ENCODE data around the gene PGAP2. TPM values are rescaled to one million over a fixed set of nuclear protein-coding genes. Genes with fewer than 3 reads are reported as not detected.
"Not testable (repeated sequence)": the region's sequence is repeated elsewhere in the genome, so short reads cannot be mapped to it uniquely, and the experiment has no call there.

Gene PGAP2
- total RNA-seq, 3 donors from 2014 or later = 28.9 to 31.2 (median 29.0) TPM

- Mint-ChIP-seq H3K9me3 (no peaks in the 10 kb centered on the region), H3K4me3 (no peak overlapping the region), H3K36me3 (ENCODE audit: insufficient read depth) (no peaks in the 10 kb centered on the region), H3K4me1 (ENCODE audit: low read depth) (peaks cover 37% of the 10 kb centered on the region), H3K27me3 (ENCODE audit: low read depth) (no peaks in the 10 kb centered on the region)
- ATAC-seq (peak; percentile 52 to 69), DNase-seq (peak; percentile 42)
Measured at GRCh38 chr11:3849297-3849874, 41.0 kb downstream of the PGAP2 start.

DNA sequence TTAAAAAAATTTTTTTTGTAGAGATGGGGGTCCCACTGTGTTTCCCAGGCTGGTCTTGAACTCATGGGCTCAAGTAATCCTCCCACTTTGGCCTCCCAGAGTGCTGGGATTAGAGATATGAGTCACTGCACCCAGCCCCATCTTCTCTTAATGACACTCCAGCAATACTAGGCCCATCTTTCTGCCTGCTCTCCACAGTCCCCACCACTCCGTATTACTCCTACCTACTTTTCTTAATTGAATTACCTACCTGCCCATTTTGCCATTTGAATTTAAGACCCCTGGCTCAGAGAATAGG lies 45.1 kb downstream of the PGAP2 start:
- no peak overlapping the region for H3K4me3 Mint-ChIP-seq
- no peak for ATAC-seq
- H3K27me3 Mint-ChIP-seq (ENCODE audit: low read depth) = no peaks in the 10 kb centered on the region
- peaks cover 51% of the 10 kb centered on the region for H3K4me1 Mint-ChIP-seq (ENCODE audit: low read depth)
- no peaks in the 10 kb centered on the region for H3K9me3 Mint-ChIP-seq
- DNase-seq = no peak
- H3K36me3 Mint-ChIP-seq (ENCODE audit: insufficient read depth) = no peaks in the 10 kb centered on the region

GRCh38 chr11:3853899-3854659 lies 45.7 kb downstream of the PGAP2 start:
- Mint-ChIP-seq H3K4me3 (peak overlapping the region; percentile 89), H3K9me3 (no peaks in the 10 kb centered on the region), H3K27me3 (ENCODE audit: low read depth) (no peaks in the 10 kb centered on the region), H3K4me1 (ENCODE audit: low read depth) (peaks cover 55% of the 10 kb centered on the region), H3K36me3 (ENCODE audit: insufficient read depth) (no peaks in the 10 kb centered on the region)
- peak; percentile 56 for ATAC-seq
- peak; percentile 56 for DNase-seq

GRCh38 chr11:3854660-3854976 lies 46.3 kb downstream of the PGAP2 start:
- Mint-ChIP-seq H3K4me3 (peak overlapping the region; percentile 89), H3K9me3 (no peaks in the 10 kb centered on the region), H3K36me3 (ENCODE audit: insufficient read depth) (no peaks in the 10 kb centered on the region), H3K27me3 (ENCODE audit: low read depth) (no peaks in the 10 kb centered on the region), H3K4me1 (ENCODE audit: low read depth) (peaks cover 55% of the 10 kb centered on the region)
- ATAC-seq (no peak), DNase-seq (no peak)

DNA sequence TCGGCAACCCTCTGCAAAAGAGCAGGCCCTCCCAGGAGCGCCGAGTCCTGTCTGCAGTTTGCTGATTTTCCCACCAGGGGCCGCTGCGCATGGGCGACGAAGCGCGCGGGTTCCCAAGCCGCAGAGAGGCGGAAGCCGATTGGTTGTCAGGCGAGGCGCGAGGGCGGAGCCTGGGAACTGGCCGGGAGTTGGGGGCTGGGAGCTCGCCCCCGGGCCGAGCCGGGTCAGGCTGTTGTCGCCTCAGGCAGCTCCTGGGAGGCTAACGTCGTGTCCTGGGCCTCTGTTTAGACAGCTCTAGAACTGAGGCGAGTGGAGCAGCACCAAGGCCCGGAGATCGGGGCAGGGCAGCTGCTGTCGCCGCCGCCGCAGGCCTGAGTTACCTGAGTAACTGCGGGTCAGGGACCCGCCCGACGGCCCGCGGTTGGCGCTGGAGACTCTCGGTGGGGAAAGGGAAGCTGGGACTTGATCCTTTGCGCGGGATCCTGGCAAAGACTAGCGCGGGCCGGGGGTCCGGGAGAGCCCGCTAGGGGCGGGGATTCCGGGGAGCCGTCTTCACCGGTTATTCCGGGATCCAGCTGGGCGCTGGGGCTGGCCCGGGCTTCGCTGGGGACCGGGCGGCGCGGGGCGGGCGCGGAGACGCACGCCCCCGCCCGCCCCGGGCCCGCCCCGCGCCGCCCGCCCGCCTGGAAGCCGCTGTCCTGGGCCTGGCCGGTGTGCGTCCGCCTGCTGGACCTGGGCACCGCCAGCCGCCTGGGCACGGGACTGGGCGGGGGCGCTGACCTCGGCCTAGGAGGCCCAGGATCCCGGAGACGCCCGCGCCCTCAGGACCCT lies 46.8 kb downstream of the PGAP2 start, which contains the start of gene STIM1:
STIM1 (plus strand) TSS at position 688 of the 831 bp plus-strand sequence. CDS start 607 bp downstream, outside the sequence.
- H3K4me3 Mint-ChIP-seq = peak within 1 kb of the TSS; percentile 97
- H3K36me3 Mint-ChIP-seq (ENCODE audit: insufficient read depth) = no peaks in the 10 kb centered on the region
- ATAC-seq = peak; percentile 81 to 82
- H3K4me1 Mint-ChIP-seq (ENCODE audit: low read depth) = peaks cover 60% of the 10 kb centered on the region
- H3K9me3 Mint-ChIP-seq = no peaks in the 10 kb centered on the region
- no peaks in the 10 kb centered on the region for H3K27me3 Mint-ChIP-seq (ENCODE audit: low read depth)
- peak; percentile 98 for DNase-seq

GRCh38 chr11:3855808-3856491 lies 47.6 kb downstream of the PGAP2 start:
- no peaks in the 10 kb centered on the region for H3K27me3 Mint-ChIP-seq (ENCODE audit: low read depth)
- peak; percentile 3 to 6 for ATAC-seq
- peak overlapping the region; percentile 97 for H3K4me3 Mint-ChIP-seq
- H3K4me1 Mint-ChIP-seq (ENCODE audit: low read depth) = peaks cover 68% of the 10 kb centered on the region
- no peaks in the 10 kb centered on the region for H3K36me3 Mint-ChIP-seq (ENCODE audit: insufficient read depth)
- no peaks in the 10 kb centered on the region for H3K9me3 Mint-ChIP-seq
- peak; percentile 19 for DNase-seq

DNA sequence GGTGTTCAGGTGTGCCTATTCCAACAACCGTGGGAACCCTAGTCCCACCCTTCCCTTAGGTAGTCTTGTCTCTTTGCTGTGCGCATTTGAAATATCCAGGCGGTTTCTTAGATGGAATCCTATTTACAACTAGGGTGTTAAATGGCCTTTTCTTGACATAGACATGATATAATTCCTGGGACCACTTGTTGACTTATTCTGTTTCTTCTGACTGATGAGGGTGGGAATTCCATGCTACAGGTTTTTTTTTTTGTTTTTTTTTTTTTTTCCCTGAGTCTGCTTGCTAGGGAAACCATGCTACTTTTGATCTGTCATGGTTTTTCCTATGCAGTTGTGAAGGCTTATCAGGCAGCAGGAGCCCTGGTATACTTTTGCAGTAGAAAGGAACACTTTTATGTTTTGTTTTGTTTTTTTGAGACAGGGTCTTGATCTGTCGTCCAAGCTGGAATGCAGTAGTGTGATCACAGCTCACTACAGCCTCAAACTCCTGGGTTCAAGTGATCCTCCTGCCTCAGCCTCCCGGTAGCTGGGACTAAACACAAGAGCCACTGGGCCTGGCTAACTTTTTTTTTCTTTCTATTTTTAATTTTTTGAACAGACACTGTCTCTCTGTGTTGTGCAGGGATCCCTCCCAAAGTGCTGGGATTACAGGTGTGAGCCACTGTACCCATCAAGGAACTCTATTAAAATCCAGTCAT lies 48.6 kb downstream of the PGAP2 start:
- no peaks in the 10 kb centered on the region for H3K9me3 Mint-ChIP-seq
- peaks cover 76% of the 10 kb centered on the region for H3K4me1 Mint-ChIP-seq (ENCODE audit: low read depth)
- DNase-seq = no peak
- peak overlapping the region; percentile 97 for H3K4me3 Mint-ChIP-seq
- no peaks in the 10 kb centered on the region for H3K27me3 Mint-ChIP-seq (ENCODE audit: low read depth)
- H3K36me3 Mint-ChIP-seq (ENCODE audit: insufficient read depth) = no peaks in the 10 kb centered on the region
- no peak for ATAC-seq

- Mint-ChIP-seq H3K4me1 (ENCODE audit: low read depth) (peaks cover 78% of the 10 kb centered on the region), H3K27me3 (ENCODE audit: low read depth) (no peaks in the 10 kb centered on the region), H3K36me3 (ENCODE audit: insufficient read depth) (no peaks in the 10 kb centered on the region), H3K4me3 (peak overlapping the region; percentile 97), H3K9me3 (no peaks in the 10 kb centered on the region)
- DNase-seq = no peak
- ATAC-seq = no peak
Measured at GRCh38 chr11:3857628-3858027, 49.3 kb downstream of the PGAP2 start.

DNA sequence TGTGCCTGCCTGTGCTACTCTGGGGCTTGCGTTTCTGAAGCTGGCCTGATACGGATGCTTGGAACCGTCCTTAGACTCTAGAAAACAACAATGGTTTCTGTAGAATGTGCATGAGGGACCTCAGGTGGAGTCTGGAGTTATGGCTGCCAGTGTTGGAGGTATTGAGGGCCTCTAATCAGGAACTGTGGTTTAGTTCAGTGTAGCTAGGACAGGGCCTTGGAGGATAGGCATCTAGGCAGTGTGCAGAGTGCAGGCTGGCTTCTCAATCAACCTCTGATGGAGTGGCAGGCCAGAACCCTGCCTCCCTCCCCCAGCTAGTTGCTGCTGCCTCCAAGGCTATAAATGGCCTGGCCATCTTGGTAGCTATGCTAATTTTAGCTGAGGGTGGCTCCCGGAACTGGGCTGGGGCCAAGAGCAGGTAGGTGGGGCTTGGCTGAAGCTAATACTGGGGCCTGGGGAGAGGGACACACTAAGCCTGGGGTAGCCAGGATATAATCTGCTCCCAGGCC lies 51.1 kb downstream of the PGAP2 start:
- Mint-ChIP-seq H3K27me3 (ENCODE audit: low read depth) (no peaks in the 10 kb centered on the region), H3K4me3 (peak overlapping the region; percentile 97), H3K9me3 (no peaks in the 10 kb centered on the region), H3K36me3 (ENCODE audit: insufficient read depth) (no peaks in the 10 kb centered on the region), H3K4me1 (ENCODE audit: low read depth) (peaks cover 73% of the 10 kb centered on the region)
- no peak for ATAC-seq
- no peak for DNase-seq

- peak; percentile 64 to 68 for ATAC-seq
- H3K4me3 Mint-ChIP-seq = peak overlapping the region; percentile 64
- H3K27me3 Mint-ChIP-seq (ENCODE audit: low read depth) = no peaks in the 10 kb centered on the region
- H3K36me3 Mint-ChIP-seq (ENCODE audit: insufficient read depth) = no peaks in the 10 kb centered on the region
- peak; percentile 53 for DNase-seq
- no peaks in the 10 kb centered on the region for H3K9me3 Mint-ChIP-seq
- peaks cover 78% of the 10 kb centered on the region for H3K4me1 Mint-ChIP-seq (ENCODE audit: low read depth)
Measured at GRCh38 chr11:3860375-3860774, 52.0 kb downstream of the PGAP2 start.

DNA sequence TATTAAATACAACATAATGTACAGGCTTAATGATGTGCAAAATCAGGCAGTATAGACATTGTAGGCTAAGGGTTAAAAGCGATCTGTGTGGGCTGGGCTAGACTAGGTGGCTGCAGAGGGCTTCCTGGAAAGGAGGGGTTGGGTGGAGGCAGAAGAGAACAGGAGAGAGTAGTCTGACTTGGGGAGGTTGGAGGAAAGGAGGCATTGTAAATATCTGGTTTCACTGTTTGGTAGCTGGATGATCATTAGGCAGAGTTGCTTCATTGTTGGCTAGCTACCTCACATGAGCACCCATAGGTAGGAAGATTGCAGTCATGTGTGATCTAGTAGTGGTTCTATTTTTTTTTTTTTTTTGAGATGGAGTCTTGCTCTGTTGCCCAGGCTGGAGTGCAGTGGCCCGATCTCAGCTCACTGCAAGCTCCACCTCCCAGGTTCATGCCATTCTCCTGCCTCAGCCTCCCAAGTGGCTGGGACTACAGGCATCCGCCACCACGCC lies 52.6 kb downstream of the PGAP2 start:
- Mint-ChIP-seq H3K4me1 (ENCODE audit: low read depth) (peaks cover 84% of the 10 kb centered on the region), H3K4me3 (peak overlapping the region; percentile 64)
- DNase-seq (peak; percentile 21), ATAC-seq (peak; percentile 28 to 55)
- not testable (repeated sequence) for H3K27me3 Mint-ChIP-seq (ENCODE audit: low read depth); H3K36me3 Mint-ChIP-seq (ENCODE audit: insufficient read depth); H3K9me3 Mint-ChIP-seq

GRCh38 chr11:3861683-3862082 lies 53.3 kb downstream of the PGAP2 start:
- Mint-ChIP-seq H3K4me3 (peak overlapping the region; percentile 64), H3K27me3 (ENCODE audit: low read depth) (no peaks in the 10 kb centered on the region), H3K9me3 (no peaks in the 10 kb centered on the region), H3K4me1 (ENCODE audit: low read depth) (peaks cover 90% of the 10 kb centered on the region), H3K36me3 (ENCODE audit: insufficient read depth) (no peaks in the 10 kb centered on the region)
- ATAC-seq (no peak), DNase-seq (no peak)

DNA sequence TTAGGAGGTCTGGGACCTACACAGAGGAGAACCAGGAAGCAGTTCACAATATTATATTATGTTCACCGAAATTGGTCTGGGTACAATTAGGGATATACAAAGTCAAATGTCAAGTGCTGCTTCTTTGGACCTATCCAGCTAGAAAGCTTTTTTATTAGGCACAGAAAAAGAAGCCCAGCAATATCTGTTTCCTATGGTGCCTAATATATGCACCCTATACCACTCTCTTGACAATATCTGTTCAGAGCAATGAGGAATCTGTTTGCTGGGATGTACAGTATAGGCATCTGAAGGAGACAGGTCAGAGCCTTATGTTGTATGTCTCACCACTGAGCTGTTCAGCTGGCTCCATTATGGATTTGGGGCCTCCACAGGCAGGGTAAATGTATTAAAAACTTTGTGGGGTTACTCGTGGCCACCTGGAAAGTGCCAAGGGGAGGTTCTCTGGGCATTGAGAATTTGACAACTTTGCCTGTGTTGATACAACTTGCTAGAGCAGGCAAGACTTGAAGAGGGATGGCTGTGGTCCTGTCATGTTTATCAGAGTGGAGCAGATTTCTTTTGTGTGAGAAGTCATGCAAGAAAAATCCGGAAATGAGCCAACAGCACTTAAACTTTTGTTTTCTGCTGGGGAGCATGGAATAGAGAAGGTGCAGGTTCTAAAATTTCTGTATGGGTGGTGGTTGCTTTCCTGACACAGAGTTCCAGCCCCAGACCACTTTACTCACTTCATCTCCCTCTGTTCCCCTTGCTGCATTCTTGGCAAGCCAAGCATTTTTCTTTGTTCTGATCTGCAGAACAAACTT lies 57.2 kb downstream of the PGAP2 start:
- Mint-ChIP-seq H3K9me3 (no peaks in the 10 kb centered on the region), H3K4me1 (ENCODE audit: low read depth) (peaks cover 90% of the 10 kb centered on the region), H3K27me3 (ENCODE audit: low read depth) (no peaks in the 10 kb centered on the region), H3K36me3 (ENCODE audit: insufficient read depth) (no peaks in the 10 kb centered on the region), H3K4me3 (peak overlapping the region; percentile 37)
- DNase-seq (no peak), ATAC-seq (peak; percentile 8 to 20)

All from activated T-cell treated with anti-CD3 and anti-CD28 coated beads, Interleukin-2, amount 50 U/mL, for 4 hours (primary cell).